ENCODE measurements around the gene TNIP3. TPM values are rescaled to one million over a fixed set of nuclear protein-coding genes. Genes with fewer than 3 reads are reported as not detected.

Gene TNIP3
- total RNA-seq, 1 experiment from 2014 or later, result not detected

DNA sequence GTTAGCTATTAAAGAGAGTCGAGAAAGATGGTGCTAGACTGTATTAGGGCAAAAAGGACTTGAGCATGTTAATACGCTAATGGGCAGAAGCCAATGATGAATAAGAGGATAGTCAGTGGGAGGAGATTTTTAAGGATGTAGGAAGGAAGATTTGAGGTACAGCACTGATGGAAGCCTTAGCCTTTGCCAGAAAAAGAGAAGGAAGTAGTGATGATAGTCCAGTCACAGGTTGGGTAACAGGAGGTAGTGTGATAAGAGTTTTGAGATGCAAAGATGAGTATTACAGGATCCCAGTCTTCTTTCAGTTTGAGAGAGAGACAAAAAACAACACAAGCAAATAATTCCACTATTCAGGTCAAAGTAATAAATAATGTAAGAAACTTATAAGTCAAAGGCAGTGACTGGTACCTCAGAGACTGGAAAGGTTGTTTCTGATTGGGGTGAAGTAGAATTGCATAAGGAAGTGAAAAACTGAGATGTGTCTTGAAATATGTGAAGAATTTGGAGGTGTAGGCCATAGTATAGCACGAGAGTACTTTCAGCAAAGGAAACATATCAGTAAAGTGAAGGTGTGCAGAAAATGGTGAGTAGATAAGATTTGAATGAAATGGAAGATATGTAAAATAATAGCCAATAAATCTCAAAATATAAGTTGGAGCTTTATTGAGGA lies 69.7 kb downstream of the TNIP3 start:
- intact Hi-C loops (cut with micrococcal nuclease; ENCODE audit: unreplicated experiment), result loop anchor here (10.0 kb wide), 1 partner anchor 210 kb away; no protein-coding TSS in a partner anchor
- Mint-ChIP-seq H3K27ac (ENCODE audit: unreplicated experiment) (no peak overlapping the region), H3K9me3 (ENCODE audit: low read depth, unreplicated experiment) (no peaks in the 10 kb centered on the region), H3K4me3 (ENCODE audit: low read depth, unreplicated experiment) (no peak overlapping the region), H3K27me3 (ENCODE audit: unreplicated experiment) (no peaks in the 10 kb centered on the region), H3K4me1 (ENCODE audit: low read depth, unreplicated experiment) (no peaks in the 10 kb centered on the region), H3K36me3 (ENCODE audit: insufficient read depth, unreplicated experiment) (no peaks in the 10 kb centered on the region)
- TF ChIP-seq, protein P1, sequence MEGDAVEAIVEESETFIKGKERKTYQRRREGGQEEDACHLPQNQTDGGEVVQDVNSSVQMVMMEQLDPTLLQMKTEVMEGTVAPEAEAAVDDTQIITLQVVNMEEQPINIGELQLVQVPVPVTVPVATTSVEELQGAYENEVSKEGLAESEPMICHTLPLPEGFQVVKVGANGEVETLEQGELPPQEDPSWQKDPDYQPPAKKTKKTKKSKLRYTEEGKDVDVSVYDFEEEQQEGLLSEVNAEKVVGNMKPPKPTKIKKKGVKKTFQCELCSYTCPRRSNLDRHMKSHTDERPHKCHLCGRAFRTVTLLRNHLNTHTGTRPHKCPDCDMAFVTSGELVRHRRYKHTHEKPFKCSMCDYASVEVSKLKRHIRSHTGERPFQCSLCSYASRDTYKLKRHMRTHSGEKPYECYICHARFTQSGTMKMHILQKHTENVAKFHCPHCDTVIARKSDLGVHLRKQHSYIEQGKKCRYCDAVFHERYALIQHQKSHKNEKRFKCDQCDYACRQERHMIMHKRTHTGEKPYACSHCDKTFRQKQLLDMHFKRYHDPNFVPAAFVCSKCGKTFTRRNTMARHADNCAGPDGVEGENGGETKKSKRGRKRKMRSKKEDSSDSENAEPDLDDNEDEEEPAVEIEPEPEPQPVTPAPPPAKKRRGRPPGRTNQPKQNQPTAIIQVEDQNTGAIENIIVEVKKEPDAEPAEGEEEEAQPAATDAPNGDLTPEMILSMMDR (IDR thresholded peaks at IDR 0.05; ENCODE audit: unreplicated experiment), result no peak
- no TSS peak for BruUV-seq (replicated peaks)
- no peak for DNase-seq
- CTCF ChIA-PET, result no interaction called here

DNA sequence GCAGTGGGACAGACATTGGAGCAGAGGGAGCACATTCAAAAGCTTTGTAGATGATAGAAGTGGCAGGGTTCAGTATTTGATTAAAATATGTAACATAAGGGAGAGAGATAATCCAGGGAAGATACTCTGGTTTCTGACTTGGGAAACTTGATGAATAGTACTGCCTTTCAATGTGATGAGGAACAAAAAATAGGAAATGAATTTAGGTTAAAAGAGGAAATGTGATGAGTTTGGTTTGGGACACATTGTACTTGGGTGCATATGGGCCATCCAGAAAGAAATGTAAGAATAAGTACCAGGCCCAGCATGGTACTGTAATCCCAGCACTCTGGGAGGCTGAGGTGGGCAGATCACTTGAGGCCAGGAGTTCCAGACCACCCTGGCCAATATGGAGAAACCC lies 70.9 kb downstream of the TNIP3 start:
- H3K9me3 Mint-ChIP-seq (ENCODE audit: low read depth, unreplicated experiment), result no peaks in the 10 kb centered on the region
- H3K36me3 Mint-ChIP-seq (ENCODE audit: insufficient read depth, unreplicated experiment), result no peaks in the 10 kb centered on the region
- CTCF ChIA-PET, result no interaction called here
- TF ChIP-seq, protein P1 (IDR thresholded peaks at IDR 0.05; ENCODE audit: unreplicated experiment), result no peak
- DNase-seq, result no peak
- no peaks in the 10 kb centered on the region for H3K27me3 Mint-ChIP-seq (ENCODE audit: unreplicated experiment)
- H3K4me1 Mint-ChIP-seq (ENCODE audit: low read depth, unreplicated experiment), result no peaks in the 10 kb centered on the region
- BruUV-seq (replicated peaks), result no TSS peak
- intact Hi-C loops (cut with micrococcal nuclease; ENCODE audit: unreplicated experiment), result loop anchor here (10.0 kb wide), 1 partner anchor 212 kb away; no protein-coding TSS in a partner anchor
- H3K4me3 Mint-ChIP-seq (ENCODE audit: low read depth, unreplicated experiment), result no peak overlapping the region
- no peak overlapping the region for H3K27ac Mint-ChIP-seq (ENCODE audit: unreplicated experiment)

DNA sequence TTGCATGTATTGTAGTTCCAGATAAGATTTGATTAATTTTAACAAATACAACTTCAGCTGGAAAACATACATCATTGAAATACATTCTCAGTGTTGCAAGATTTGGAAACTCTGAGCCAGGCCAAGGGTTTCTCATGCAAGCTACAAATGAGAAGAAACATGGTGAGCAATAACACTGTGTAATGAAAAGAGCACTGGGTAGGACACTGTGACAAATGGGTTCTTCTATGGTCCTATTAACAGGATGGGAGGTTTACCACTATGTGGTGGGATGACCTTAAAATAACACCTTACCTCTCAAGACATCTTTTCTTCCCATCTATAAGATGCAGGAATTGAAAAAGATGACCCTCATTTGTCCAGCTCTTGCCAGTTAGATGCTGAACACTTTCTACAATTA lies 72.2 kb downstream of the TNIP3 start:
- Mint-ChIP-seq H3K4me1 (ENCODE audit: low read depth, unreplicated experiment) (no peaks in the 10 kb centered on the region), H3K9me3 (ENCODE audit: low read depth, unreplicated experiment) (no peaks in the 10 kb centered on the region), H3K27ac (ENCODE audit: unreplicated experiment) (no peak overlapping the region), H3K36me3 (ENCODE audit: insufficient read depth, unreplicated experiment) (no peaks in the 10 kb centered on the region), H3K27me3 (ENCODE audit: unreplicated experiment) (no peaks in the 10 kb centered on the region), H3K4me3 (ENCODE audit: low read depth, unreplicated experiment) (no peak overlapping the region)
- CTCF ChIA-PET, result no interaction called here
- no peak for DNase-seq
- TF ChIP-seq, protein P1 (IDR thresholded peaks at IDR 0.05; ENCODE audit: unreplicated experiment), result no peak
- no TSS peak for BruUV-seq (replicated peaks)
- intact Hi-C loops (cut with micrococcal nuclease; ENCODE audit: unreplicated experiment), result loop anchor here (10.0 kb wide), 1 partner anchor 213 kb away; no protein-coding TSS in a partner anchor

DNA sequence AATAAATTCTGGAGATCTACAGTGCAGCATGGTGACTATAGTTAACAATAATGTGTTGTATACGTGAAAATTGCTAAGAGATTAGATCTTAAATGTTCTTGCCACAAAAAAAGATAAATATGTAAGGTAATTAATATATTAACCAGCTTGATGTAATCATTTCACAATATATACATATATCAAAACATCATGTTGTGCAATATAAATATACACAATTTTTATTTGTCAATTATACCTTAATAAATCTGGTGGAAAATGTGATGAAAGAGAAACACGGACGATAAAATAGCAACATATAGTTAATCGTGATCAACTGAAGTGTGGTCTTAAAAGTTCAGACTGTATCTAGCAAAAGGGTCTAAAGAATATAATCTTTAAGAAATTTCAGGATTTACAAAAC lies 75.3 kb downstream of the TNIP3 start:
- TF ChIP-seq, protein P1 (IDR thresholded peaks at IDR 0.05; ENCODE audit: unreplicated experiment), result no peak

More for the DNA sequence above, 75.3 kb downstream of the TNIP3 start:
- no peak for DNase-seq
- H3K27ac Mint-ChIP-seq (ENCODE audit: unreplicated experiment), result no peak overlapping the region
- CTCF ChIA-PET, result no interaction called here
- H3K36me3 Mint-ChIP-seq (ENCODE audit: insufficient read depth, unreplicated experiment), result no peaks in the 10 kb centered on the region
- H3K4me3 Mint-ChIP-seq (ENCODE audit: low read depth, unreplicated experiment), result no peak overlapping the region
- no peaks in the 10 kb centered on the region for H3K4me1 Mint-ChIP-seq (ENCODE audit: low read depth, unreplicated experiment)
- no TSS peak for BruUV-seq (replicated peaks)
- H3K9me3 Mint-ChIP-seq (ENCODE audit: low read depth, unreplicated experiment), result no peaks in the 10 kb centered on the region
- H3K27me3 Mint-ChIP-seq (ENCODE audit: unreplicated experiment), result no peaks in the 10 kb centered on the region
- intact Hi-C loops (cut with micrococcal nuclease; ENCODE audit: unreplicated experiment), result no loop called here

Other genes with a start within 250 kb of the TNIP3 start
- gene PRDM5, start 241.6 kb downstream of the TNIP3 start, total RNA-seq (2022), result 8.3 and 8.7 TPM in 2 replicates
- 0.29 and 0.66 TPM in 2 replicates for gene NDNF, start 91.8 kb downstream of the TNIP3 start, total RNA-seq (2022)
- gene QRFPR, start 216.7 kb upstream of the TNIP3 start, total RNA-seq (2022), result 1.0 TPM in 1 of 2 replicates, not detected in the other

Measured in Calu3 (cell line).